A549 (cell line): ENCODE measurements around the gene OTOS. TPM values are rescaled to one million over a fixed set of nuclear protein-coding genes. Genes with fewer than 3 reads are reported as not detected.

Experiments used
- ATAC-seq, 2 experiments: fragments of 200-7000 bp in 1 of 2; fragments of >200 bp in 1 of 2; cut with Nextera tagmentation in 1 of 2; cut with Tn5 transposase in 1 of 2; 3 replicates each; pipeline versions ENCODE4 v1.8.0 to v1.9.1; 2018 to 2020; ENCODE audit warnings: mild to moderate bottlenecking in 1 of 2, moderate library complexity in 1 of 2
- CTCF ChIA-PET: fragments of 300-600 bp; sonication (Branson Sonifier 250); formaldehyde crosslinking; extraction: SDS; loops from one replicate; lab custom pipeline; 2021; ENCODE audit warnings: antibody characterized with exemption, inconsistent platforms; lab: Yijun Ruan, JAX
- POLR2A ChIA-PET: fragments of 350-600 bp; formaldehyde crosslinking; extraction: SDS; loops from one replicate; lab custom pipeline; 2021; ENCODE audit warnings: antibody characterized with exemption, inconsistent platforms; lab: Yijun Ruan, JAX
- DNase-seq, 2 experiments: peaks; one replicate each; pipeline versions ENCODE4 v3.0.0 to v3.0.0-alpha.2; 2011 to 2016; ENCODE audit warnings: low read depth in 1 of 2, low spot score in 1 of 2
- FAIRE-seq: peaks from 2 replicates; lab custom pipeline; 2011; peaks lifted over from hg19 to GRCh38; lab: Jason Lieb, UNC
- H3K27ac ChIP-seq, 2 experiments: fragments of >200 bp; sonication (Bioruptor Twin); formaldehyde crosslinking; 3 replicates each; pipeline ENCODE4 v1.5.1; 2016 to 2017
- H3K4me1 ChIP-seq: fragments of >200 bp; sonication (Bioruptor Twin); formaldehyde crosslinking; 3 replicates; pipeline ENCODE4 v1.6.1; 2016
- H3K4me2 ChIP-seq: fragments of >200 bp; sonication (Bioruptor Twin); formaldehyde crosslinking; 3 replicates; pipeline ENCODE4 v1.6.1; 2016
- H3K4me3 ChIP-seq: fragments of >200 bp; sonication (Bioruptor Twin); formaldehyde crosslinking; 3 replicates; pipeline ENCODE4 v1.5.1; 2016
- H3K9me3 ChIP-seq: fragments of >200 bp; sonication (Bioruptor Twin); formaldehyde crosslinking; 3 replicates; pipeline ENCODE4 v1.6.1; 2016
- ATOH8 ChIP-seq: fragments of 250-450 bp; sonication (Bioruptor Pico); IDR thresholded peaks from 2 replicates; pipeline ENCODE4 v1.5.0; 2020; ENCODE audit warnings: low read depth, mild to moderate bottlenecking, moderate library complexity
- BCL3 ChIP-seq: fragments of >200 bp; sonication (Bioruptor Twin); formaldehyde crosslinking; IDR thresholded peaks from 3 replicates; pipeline ENCODE4 v1.6.1; 2016
- BHLHE40 ChIP-seq: IDR thresholded peaks from 2 replicates; pipeline ENCODE4 v1.6.1; 2012; ENCODE audit warnings: low read depth, low read length, inconsistent platforms
- CHD2 ChIP-seq: fragments of 150-350 bp; IDR thresholded peaks from 2 replicates; pipeline ENCODE4 v1.6.1; 2014; ENCODE audit warnings: low read length; ENCODE audit not compliant: partially characterized antibody
- E2F6 ChIP-seq: IDR thresholded peaks from 2 replicates; pipeline ENCODE4 v1.6.1; 2012; ENCODE audit warnings: low read depth, borderline replicate concordance
- EHF ChIP-seq: fragments of 250-450 bp; sonication (Bioruptor Pico); IDR thresholded peaks from 2 replicates; pipeline ENCODE4 v1.5.0; 2020; ENCODE audit warnings: mild to moderate bottlenecking
- ESRRA ChIP-seq: fragments of 150-350 bp; IDR thresholded peaks from 2 replicates; pipeline ENCODE4 v1.6.1; 2014; ENCODE audit warnings: mild to moderate bottlenecking, low read length, borderline replicate concordance
- FOSL2 ChIP-seq, 2 experiments: fragments of 450-650 bp in 1 of 2; fragments of >200 bp in 1 of 2; sonication (Bioruptor Twin) in 1 of 2; formaldehyde crosslinking; IDR thresholded peaks; 2 replicates each; pipeline versions ENCODE4 v1.5.0 to v1.6.1; 2016 to 2020; ENCODE audit warnings: mild to moderate bottlenecking in 1 of 2, moderate library complexity in 1 of 2
- FOXS1 ChIP-seq: fragments of 250-450 bp; sonication (Bioruptor Pico); IDR thresholded peaks from 2 replicates; pipeline ENCODE4 v1.5.0; 2020; ENCODE audit warnings: mild to moderate bottlenecking, moderate library complexity
- HDAC2 ChIP-seq: fragments of 200-600 bp; sonication (generic); IDR thresholded peaks from 2 replicates; pipeline ENCODE4 v1.6.1; 2016
- HEYL ChIP-seq: fragments of 250-450 bp; sonication (Bioruptor Pico); IDR thresholded peaks from 2 replicates; pipeline ENCODE4 v1.8.0; 2021; ENCODE audit warnings: mild to moderate bottlenecking, moderate library complexity
- HOXA7 ChIP-seq: fragments of 250-450 bp; sonication (Bioruptor Pico); IDR thresholded peaks from 2 replicates; pipeline ENCODE4 v1.5.0; 2020; ENCODE audit warnings: mild to moderate bottlenecking, moderate library complexity
- HOXB13 ChIP-seq: fragments of 250-450 bp; sonication (Bioruptor Pico); IDR thresholded peaks from 2 replicates; pipeline ENCODE4 v1.5.0; 2020; ENCODE audit warnings: low read depth, mild to moderate bottlenecking, moderate library complexity
- HOXB5 ChIP-seq: fragments of 250-450 bp; sonication (Bioruptor Pico); IDR thresholded peaks from 2 replicates; pipeline ENCODE4 v1.5.0; 2020; ENCODE audit warnings: mild to moderate bottlenecking, moderate library complexity
- JUN ChIP-seq, 2 experiments: fragments of >200 bp; sonication (Bioruptor Twin); formaldehyde crosslinking; IDR thresholded peaks; 2 replicates in 1 of 2; 3 replicates in 1 of 2; pipeline ENCODE4 v1.6.1; 2016 to 2017
- KDM1A ChIP-seq: fragments of 200-600 bp; sonication (generic); IDR thresholded peaks from 2 replicates; pipeline ENCODE4 v1.6.1; 2016; ENCODE audit warnings: low read depth, mild to moderate bottlenecking
- MAFK ChIP-seq: fragments of 450-650 bp; IDR thresholded peaks from 2 replicates; pipeline ENCODE4 v1.6.1; 2014; ENCODE audit not compliant: partially characterized antibody
- MAX ChIP-seq: IDR thresholded peaks from 2 replicates; pipeline ENCODE4 v1.6.1; 2012
- MAZ ChIP-seq: fragments of 150-350 bp; IDR thresholded peaks from 2 replicates; pipeline ENCODE4 v1.6.1; 2014; ENCODE audit warnings: antibody characterized with exemption, low read depth, low read length, borderline replicate concordance
- NFE2L2 ChIP-seq: fragments of 150-350 bp; conservative IDR thresholded peaks from 2 replicates; pipeline ENCODE4 v1.6.1; 2014; ENCODE audit warnings: low read length
- NR3C1 ChIP-seq: fragments of >200 bp; sonication (Bioruptor Twin); formaldehyde crosslinking; IDR thresholded peaks from 3 replicates; pipeline ENCODE4 v1.6.1; 2017
- POLR2A ChIP-seq: IDR thresholded peaks from 2 replicates; pipeline ENCODE4 v1.6.1; 2012; ENCODE audit warnings: mild to moderate bottlenecking, low read length
- POLR2AphosphoS2 ChIP-seq: conservative IDR thresholded peaks from 2 replicates; pipeline ENCODE4 v1.6.1; 2012; ENCODE audit warnings: low read length, improper control_type of control experiment, inconsistent platforms
- RAD21 ChIP-seq, 2 experiments: fragments of >200 bp in 1 of 2; sonication (Bioruptor Twin) in 1 of 2; formaldehyde crosslinking in 1 of 2; IDR thresholded peaks in 1 of 2; conservative IDR thresholded peaks in 1 of 2; 2 replicates in 1 of 2; 3 replicates in 1 of 2; pipeline ENCODE4 v1.6.1; 2012 to 2018; ENCODE audit warnings: inconsistent platforms in 1 of 2
- RCOR1 ChIP-seq: fragments of 150-350 bp; IDR thresholded peaks from 2 replicates; pipeline ENCODE4 v1.6.1; 2014; ENCODE audit warnings: antibody characterized with exemption, low read length, low read depth
- RFX5 ChIP-seq: fragments of 450-650 bp; IDR thresholded peaks from 2 replicates; pipeline ENCODE4 v1.7.1; 2014; ENCODE audit warnings: antibody characterized with exemption, mild to moderate bottlenecking, moderate library complexity
- SREBF2 ChIP-seq: fragments of 450-650 bp; IDR thresholded peaks from 2 replicates; pipeline ENCODE4 v1.6.1; 2014; ENCODE audit warnings: mild to moderate bottlenecking, moderate library complexity
- TP53 ChIP-seq: fragments of 250-450 bp; sonication (Bioruptor Pico); IDR thresholded peaks from 2 replicates; pipeline ENCODE4 v1.5.0; 2021; ENCODE audit warnings: mild to moderate bottlenecking, moderate library complexity
- WGBS: methylation state at CpG from one replicate; pipeline ENCODE4 v1.1.6; 2017; ENCODE audit errors: missing lambda C conversion rate; 5-methylcytosine and 5-hydroxymethylcytosine counted together
- polyA plus RNA-seq, 4 experiments: library from polyadenylated mRNA; depleted of rRNA in 3 of 4; stranded (reverse); fragments of >200 nt; fragmentation: RNase III in 1 of 4; extraction: RNeasy Plus Mini Kit Qiagen cat#74134 plus additional on column Dnase treatment in 1 of 4; gene quantifications; 2 replicates in 3 of 4; 3 replicates in 1 of 4; pipeline ENCODE4 v1.2.3, GENCODE V29; 2011 to 2017
- TF ChIP-seq, protein P1 (sequence below): fragments of 450-650 bp; IDR thresholded peaks from 2 replicates; pipeline ENCODE4 v1.6.1; 2014; ENCODE audit warnings: antibody characterized with exemption
- TF ChIP-seq, protein P2 (sequence below): fragments of >200 bp; sonication (Bioruptor Twin); formaldehyde crosslinking; IDR thresholded peaks from 2 replicates; pipeline ENCODE4 v1.6.1; 2016
- TF ChIP-seq, protein P3 (sequence below): fragments of >200 bp; sonication (Bioruptor Twin); formaldehyde crosslinking; IDR thresholded peaks from 3 replicates; pipeline ENCODE4 v1.5.1; 2016

Gene OTOS
- polyA plus RNA-seq, 2 of the 4 experiments (the other 2 are of a cell fraction), result not detected

GRCh38 chr2:240146141-240146561 lies 5.7 kb upstream of the OTOS start:
- Histone ChIP-seq H3K27ac (no peak overlapping the region), H3K4me2 (no peak overlapping the region)
- TF ChIP-seq HDAC2, result no peak
- TF ChIP-seq NFE2L2, result no peak
- no peak for TF ChIP-seq HOXA7
- TF ChIP-seq, protein P1, sequence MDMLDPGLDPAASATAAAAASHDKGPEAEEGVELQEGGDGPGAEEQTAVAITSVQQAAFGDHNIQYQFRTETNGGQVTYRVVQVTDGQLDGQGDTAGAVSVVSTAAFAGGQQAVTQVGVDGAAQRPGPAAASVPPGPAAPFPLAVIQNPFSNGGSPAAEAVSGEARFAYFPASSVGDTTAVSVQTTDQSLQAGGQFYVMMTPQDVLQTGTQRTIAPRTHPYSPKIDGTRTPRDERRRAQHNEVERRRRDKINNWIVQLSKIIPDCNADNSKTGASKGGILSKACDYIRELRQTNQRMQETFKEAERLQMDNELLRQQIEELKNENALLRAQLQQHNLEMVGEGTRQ, result no peak
- no peak for TF ChIP-seq MAFK
- TF ChIP-seq FOSL2 (IDR thresholded peaks at IDR 0.05), result no peak
- no peak for TF ChIP-seq FOSL2 (CRISPR knock-in tag; IDR thresholded peaks at IDR 0.05)
- no peak for TF ChIP-seq BHLHE40
- TF ChIP-seq NR3C1, result no peak
- no peak for TF ChIP-seq HEYL
- no peak for TF ChIP-seq POLR2A
- no peak for TF ChIP-seq EHF
- no peak for TF ChIP-seq RAD21 (conservative IDR thresholded peaks at IDR 0.05 in 1 of 2, IDR thresholded peaks at IDR 0.05 in 1 of 2)
- no peak for TF ChIP-seq ESRRA
- TF ChIP-seq CHD2, result no peak
- TF ChIP-seq JUN (IDR thresholded peaks at IDR 0.05), result no peak
- TF ChIP-seq POLR2AphosphoS2, result no peak
- no peak for TF ChIP-seq TP53 (CRISPR knock-in tag)
- TF ChIP-seq, all 56 proteins: peak for 0
- no peak for FAIRE-seq
- DNase-seq, result no peak
- Histone ChIP-seq H3K4me1 (0 out of 3 replicates have a peak, but pooled peaks cover 3% of the 10 kb centered on the region), H3K9me3 (no peaks in the 10 kb centered on the region), H3K4me3 (no peak overlapping the region)
- ChIA-PET POLR2A (no interaction called here), CTCF (interaction anchor here (6.7 to 9.6 kb wide), 2 partner anchors 79 to 87 kb away, joined by 71 to 176 read pairs; no protein-coding TSS in a partner anchor)
- no peak for ATAC-seq
- WGBS, result 41% methylated on average over 10 of the region's 10 CpGs

DNA sequence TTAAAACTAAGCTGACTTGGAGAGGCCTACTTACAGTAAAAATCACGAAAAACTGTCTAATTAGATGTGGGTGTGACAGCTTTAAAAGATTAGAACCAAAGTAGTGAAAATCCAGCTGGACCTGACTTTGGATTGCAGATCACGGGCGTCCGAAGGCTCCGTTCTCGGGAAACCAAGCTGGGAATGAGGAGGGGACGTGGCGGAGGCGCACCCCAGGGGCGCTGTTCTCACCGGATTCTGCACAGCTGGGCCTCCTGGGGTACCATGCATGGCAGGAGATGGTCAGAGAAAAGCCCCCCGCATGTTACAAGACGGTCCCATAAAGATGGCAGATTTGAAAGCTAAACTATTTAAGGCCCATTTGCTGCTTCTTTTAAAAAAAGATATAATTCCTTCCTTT lies 5.0 kb upstream of the OTOS start:
- 0 out of 3 replicates have a peak, but pooled peaks cover 3% of the 10 kb centered on the region for H3K4me1 ChIP-seq
- ATAC-seq, result no peak
- ChIA-PET CTCF (interaction anchor here (0.7 to 9.6 kb wide), 4 partner anchors 9 to 293 kb away, joined by 3 to 176 read pairs (median 37); no protein-coding TSS in a partner anchor), POLR2A (no interaction called here)
- TF ChIP-seq E2F6 (no peak), HOXB13 (CRISPR knock-in tag) (no peak), HOXB5 (no peak), KDM1A (no peak), MAX (no peak), ATOH8 (CRISPR knock-in tag) (no peak), FOXS1 (CRISPR knock-in tag) (no peak), RAD21 (conservative IDR thresholded peaks at IDR 0.05 in 1 of 2, IDR thresholded peaks at IDR 0.05 in 1 of 2) (no peak), SREBF2 (no peak), RFX5 (no peak), NR3C1 (no peak), POLR2AphosphoS2 (no peak), MAZ (no peak), BCL3 (no peak), RCOR1 (no peak)
- TF ChIP-seq, protein P2, sequence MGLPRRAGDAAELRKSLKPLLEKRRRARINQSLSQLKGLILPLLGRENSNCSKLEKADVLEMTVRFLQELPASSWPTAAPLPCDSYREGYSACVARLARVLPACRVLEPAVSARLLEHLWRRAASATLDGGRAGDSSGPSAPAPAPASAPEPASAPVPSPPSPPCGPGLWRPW, result no peak
- TF ChIP-seq, protein P1, result no peak
- TF ChIP-seq, protein P3, sequence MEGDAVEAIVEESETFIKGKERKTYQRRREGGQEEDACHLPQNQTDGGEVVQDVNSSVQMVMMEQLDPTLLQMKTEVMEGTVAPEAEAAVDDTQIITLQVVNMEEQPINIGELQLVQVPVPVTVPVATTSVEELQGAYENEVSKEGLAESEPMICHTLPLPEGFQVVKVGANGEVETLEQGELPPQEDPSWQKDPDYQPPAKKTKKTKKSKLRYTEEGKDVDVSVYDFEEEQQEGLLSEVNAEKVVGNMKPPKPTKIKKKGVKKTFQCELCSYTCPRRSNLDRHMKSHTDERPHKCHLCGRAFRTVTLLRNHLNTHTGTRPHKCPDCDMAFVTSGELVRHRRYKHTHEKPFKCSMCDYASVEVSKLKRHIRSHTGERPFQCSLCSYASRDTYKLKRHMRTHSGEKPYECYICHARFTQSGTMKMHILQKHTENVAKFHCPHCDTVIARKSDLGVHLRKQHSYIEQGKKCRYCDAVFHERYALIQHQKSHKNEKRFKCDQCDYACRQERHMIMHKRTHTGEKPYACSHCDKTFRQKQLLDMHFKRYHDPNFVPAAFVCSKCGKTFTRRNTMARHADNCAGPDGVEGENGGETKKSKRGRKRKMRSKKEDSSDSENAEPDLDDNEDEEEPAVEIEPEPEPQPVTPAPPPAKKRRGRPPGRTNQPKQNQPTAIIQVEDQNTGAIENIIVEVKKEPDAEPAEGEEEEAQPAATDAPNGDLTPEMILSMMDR, result no peak
- H3K9me3 ChIP-seq, result no peaks in the 10 kb centered on the region
- no peak overlapping the region for H3K4me2 ChIP-seq
- WGBS, result 68% methylated on average over 13 of the region's 13 CpGs
- H3K27ac ChIP-seq, result no peak overlapping the region
- FAIRE-seq, result no peak
- no peak for DNase-seq
- H3K4me3 ChIP-seq, result no peak overlapping the region
